Measurements from ENCODE around the gene ASCL5. TPM values are rescaled to one million over a fixed set of nuclear protein-coding genes. Genes with fewer than 3 reads are reported as not detected.
A peak's percentile ranks its signal among the peaks of the same experiment; 100 is the strongest.

ASCL5 gene
- total and polyA plus RNA-seq, 2 donors (not counting 1 experiment from before 2014, with no cell fraction given), result not detected

GRCh38 chr1:201114245-201115131 lies 12.5 kb downstream of the ASCL5 start:
- TF ChIP-seq EZH2 (IDR thresholded peaks at IDR 0.05; ENCODE audit: low read length, missing control alignments), result peak; percentile 31
- peak; percentile 87 to 88 for TF ChIP-seq CTCF (conservative IDR thresholded peaks at IDR 0.05 in 1 of 2, IDR thresholded peaks at IDR 0.05 in 1 of 2; ENCODE audit: low read depth in 1 of 2, low read length in 2 of 2)
- Histone ChIP-seq H3K9me3 (ENCODE audit: control insufficient read depth, insufficient read depth, low read depth, low read length) (no peaks in the 10 kb centered on the region), H3K4me1 (ENCODE audit: control insufficient read depth, extremely low read depth, insufficient read depth, low read length) (no peaks in the 10 kb centered on the region), H3K27ac (ENCODE audit: insufficient read depth, low read length) (no peak overlapping the region), H3K4me2 (ENCODE audit: extremely low read depth, insufficient read depth, low read length) (peak overlapping the region; percentile 75), H2AFZ (ENCODE audit: low read length) (peak overlapping the region; percentile 85), H3K36me3 (ENCODE audit: control insufficient read depth, insufficient read depth, low read length) (no peaks in the 10 kb centered on the region), H3K4me3 (replicated peaks in 1 of 4; ENCODE audit: control extremely low read depth in 1 of 4, insufficient read depth in 1 of 4, low read depth in 3 of 4, low read length in 4 of 4) (peak overlapping the region; percentile 41 to 63 (median 56)), H3K27me3 (ENCODE audit: control insufficient read depth, insufficient read depth, low read length) (peaks cover 25% of the 10 kb centered on the region), H3K9ac (ENCODE audit: insufficient read depth, low read length) (peak overlapping the region; percentile 49), H3K79me2 (ENCODE audit: control insufficient read depth, insufficient read depth, low read length) (no peaks in the 10 kb centered on the region), H4K20me1 (ENCODE audit: control insufficient read depth, extremely low read depth, insufficient read depth, low read length) (no peaks in the 10 kb centered on the region)
- peak; percentile 84 to 85 for DNase-seq (ENCODE audit: low read depth in 2 of 2)

GRCh38 chr1:201113451-201114244 lies 13.3 kb downstream of the ASCL5 start:
- no peaks in the 10 kb centered on the region for H3K79me2 ChIP-seq (ENCODE audit: control insufficient read depth, insufficient read depth, low read length)
- no peaks in the 10 kb centered on the region for H3K9me3 ChIP-seq (ENCODE audit: control insufficient read depth, insufficient read depth, low read depth, low read length)
- peak overlapping the region in 1 of 4 experiments; percentile 60 for H3K4me3 ChIP-seq (replicated peaks in 1 of 4; ENCODE audit: control extremely low read depth in 1 of 4, insufficient read depth in 1 of 4, low read depth in 3 of 4, low read length in 4 of 4)
- H3K27ac ChIP-seq (ENCODE audit: insufficient read depth, low read length), result no peak overlapping the region
- H2AFZ ChIP-seq (ENCODE audit: low read length), result no peak overlapping the region
- no peaks in the 10 kb centered on the region for H3K4me1 ChIP-seq (ENCODE audit: control insufficient read depth, extremely low read depth, insufficient read depth, low read length)
- DNase-seq (ENCODE audit: low read depth in 2 of 2), result no peak
- H4K20me1 ChIP-seq (ENCODE audit: control insufficient read depth, extremely low read depth, insufficient read depth, low read length), result no peaks in the 10 kb centered on the region
- TF ChIP-seq CTCF (conservative IDR thresholded peaks at IDR 0.05 in 1 of 2, IDR thresholded peaks at IDR 0.05 in 1 of 2; ENCODE audit: low read depth in 1 of 2, low read length in 2 of 2) (no peak), EZH2 (IDR thresholded peaks at IDR 0.05; ENCODE audit: low read length, missing control alignments) (peak; percentile 8)
- peak overlapping the region; percentile 75 for H3K4me2 ChIP-seq (ENCODE audit: extremely low read depth, insufficient read depth, low read length)
- no peaks in the 10 kb centered on the region for H3K36me3 ChIP-seq (ENCODE audit: control insufficient read depth, insufficient read depth, low read length)
- H3K27me3 ChIP-seq (ENCODE audit: control insufficient read depth, insufficient read depth, low read length), result peaks cover 19% of the 10 kb centered on the region
- no peak overlapping the region for H3K9ac ChIP-seq (ENCODE audit: insufficient read depth, low read length)

GRCh38 chr1:201112926-201113325 lies 14.1 kb downstream of the ASCL5 start:
- H3K4me3 ChIP-seq (replicated peaks in 1 of 4; ENCODE audit: control extremely low read depth in 1 of 4, insufficient read depth in 1 of 4, low read depth in 3 of 4, low read length in 4 of 4), result no peak overlapping the region
- no peak overlapping the region for H2AFZ ChIP-seq (ENCODE audit: low read length)
- H3K4me1 ChIP-seq (ENCODE audit: control insufficient read depth, extremely low read depth, insufficient read depth, low read length), result no peaks in the 10 kb centered on the region
- no peaks in the 10 kb centered on the region for H4K20me1 ChIP-seq (ENCODE audit: control insufficient read depth, extremely low read depth, insufficient read depth, low read length)
- no peaks in the 10 kb centered on the region for H3K9me3 ChIP-seq (ENCODE audit: control insufficient read depth, insufficient read depth, low read depth, low read length)
- H3K27me3 ChIP-seq (ENCODE audit: control insufficient read depth, insufficient read depth, low read length), result peaks cover 16% of the 10 kb centered on the region
- H3K36me3 ChIP-seq (ENCODE audit: control insufficient read depth, insufficient read depth, low read length), result no peaks in the 10 kb centered on the region
- TF ChIP-seq CTCF (conservative IDR thresholded peaks at IDR 0.05 in 1 of 2, IDR thresholded peaks at IDR 0.05 in 1 of 2; ENCODE audit: low read depth in 1 of 2, low read length in 2 of 2) (no peak), EZH2 (IDR thresholded peaks at IDR 0.05; ENCODE audit: low read length, missing control alignments) (no peak)
- H3K9ac ChIP-seq (ENCODE audit: insufficient read depth, low read length), result no peak overlapping the region
- no peak overlapping the region for H3K4me2 ChIP-seq (ENCODE audit: extremely low read depth, insufficient read depth, low read length)
- no peaks in the 10 kb centered on the region for H3K79me2 ChIP-seq (ENCODE audit: control insufficient read depth, insufficient read depth, low read length)
- no peak for DNase-seq (ENCODE audit: low read depth in 2 of 2)
- no peak overlapping the region for H3K27ac ChIP-seq (ENCODE audit: insufficient read depth, low read length)

Measured in fibroblast of lung (primary cell).